NCI-H460 (cell line): Measurements from ENCODE around the gene FMN1. TPM values are rescaled to one million over a fixed set of nuclear protein-coding genes. Genes with fewer than 3 reads are reported as not detected.

Experiments
- DNase-seq: peaks from one replicate; pipeline ENCODE4 v3.0.0-alpha.2; 2016; ENCODE audit warnings: low read depth; ENCODE audit errors: extremely low read depth
- total RNA-seq: library from RNA; depleted of rRNA; stranded (reverse); fragments of >200 nt; shearing (Covaris generic); gene quantifications from 2 replicates; pipeline ENCODE4 v1.2.3, GENCODE V29; 2014

FMN1 gene
- total RNA-seq, 1 experiment from 2014 or later = 1.4 TPM

DNA sequence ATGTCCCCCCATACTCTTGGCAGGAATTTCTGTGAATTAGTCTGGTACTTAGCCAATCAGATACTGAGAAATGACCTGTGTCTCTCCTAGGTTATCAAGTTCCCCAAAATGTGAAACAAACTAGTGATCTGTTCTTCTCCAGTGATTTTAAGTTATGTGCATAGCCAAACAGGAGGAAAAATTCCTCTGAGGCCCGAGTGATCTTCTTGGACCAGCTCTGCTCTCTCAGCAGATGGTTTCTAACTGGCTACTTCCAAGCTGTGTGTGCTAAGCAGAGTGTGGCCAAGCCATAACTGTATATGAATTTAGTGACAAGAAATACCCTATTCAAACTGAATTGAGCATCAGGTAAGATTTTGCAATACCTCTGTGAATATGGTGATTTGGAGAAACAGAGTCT, 387.2 kb downstream of the FMN1 start:
- no peak for DNase-seq

DNA sequence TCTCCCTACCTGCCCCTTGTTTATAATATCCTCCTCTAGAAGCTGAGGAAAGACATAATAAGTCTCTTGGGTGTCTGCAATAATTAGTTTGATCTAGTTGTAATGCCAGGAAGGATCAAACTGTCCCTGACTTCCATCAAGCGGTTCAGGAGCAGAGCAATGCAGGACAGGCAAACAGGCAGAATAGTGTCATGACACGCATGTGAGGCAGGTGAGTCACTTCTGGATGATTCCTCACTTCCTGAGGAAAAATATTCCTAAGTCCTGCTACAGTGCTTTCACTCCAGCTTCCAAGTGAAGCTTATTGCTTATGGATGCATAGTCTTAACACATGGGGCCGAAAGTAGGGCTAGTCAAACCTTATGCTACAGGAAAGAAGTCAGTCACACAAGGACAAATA, 390.9 kb downstream of the FMN1 start:
- no peak for DNase-seq

- no peak for DNase-seq
These were observed 392.1 kb downstream of the FMN1 start for GRCh38 chr15:32802286-32802936.

DNA sequence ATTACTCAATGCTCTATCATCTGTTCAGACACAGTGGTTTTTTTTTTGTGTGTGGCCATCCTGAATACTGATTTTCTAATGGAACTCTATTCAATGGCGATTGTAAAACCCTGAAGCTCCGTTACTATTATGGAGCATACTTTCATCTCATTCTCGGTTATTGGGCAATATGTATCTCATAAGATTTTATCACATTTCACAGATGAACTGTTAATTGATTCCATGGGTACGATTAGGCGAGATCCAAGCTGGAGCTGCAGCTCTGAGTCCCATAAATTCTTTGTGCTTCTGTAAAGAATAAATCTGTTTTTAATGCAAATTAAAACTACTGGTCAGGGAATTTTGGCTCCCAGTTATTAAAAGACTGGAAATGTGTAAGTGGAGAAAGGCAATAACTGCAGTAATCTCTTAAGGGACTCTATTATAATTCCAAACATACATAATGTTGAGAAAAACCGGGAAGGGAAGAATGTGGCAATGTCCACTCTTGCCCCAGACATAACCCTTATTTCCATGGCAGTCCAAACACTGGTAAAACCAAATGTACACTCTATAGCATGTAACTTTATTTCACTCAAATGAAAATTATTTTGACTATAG, 394.5 kb downstream of the FMN1 start:
- DNase-seq = no peak

DNA sequence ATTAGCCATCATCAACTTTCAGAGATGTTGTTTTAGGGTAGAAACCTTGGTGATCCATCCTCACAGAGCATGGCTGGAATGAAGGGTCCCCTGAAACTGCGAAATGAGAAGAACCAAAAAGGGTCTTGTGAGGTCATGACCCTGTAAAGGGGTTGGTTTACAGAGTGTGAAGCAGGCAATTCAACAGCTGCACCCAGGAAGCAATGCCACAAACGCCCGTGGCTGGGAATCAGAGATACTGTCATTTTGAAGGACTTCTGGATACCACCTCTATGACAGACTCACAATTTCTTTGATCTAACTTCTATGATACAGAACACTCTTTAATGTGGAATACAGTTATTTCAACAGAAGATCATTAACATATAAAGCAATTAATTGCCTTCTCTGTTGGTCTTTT, 397.7 kb downstream of the FMN1 start:
- DNase-seq = no peak

- DNase-seq = no peak
These were observed 399.5 kb downstream of the FMN1 start for GRCh38 chr15:32794973-32795372.

DNA sequence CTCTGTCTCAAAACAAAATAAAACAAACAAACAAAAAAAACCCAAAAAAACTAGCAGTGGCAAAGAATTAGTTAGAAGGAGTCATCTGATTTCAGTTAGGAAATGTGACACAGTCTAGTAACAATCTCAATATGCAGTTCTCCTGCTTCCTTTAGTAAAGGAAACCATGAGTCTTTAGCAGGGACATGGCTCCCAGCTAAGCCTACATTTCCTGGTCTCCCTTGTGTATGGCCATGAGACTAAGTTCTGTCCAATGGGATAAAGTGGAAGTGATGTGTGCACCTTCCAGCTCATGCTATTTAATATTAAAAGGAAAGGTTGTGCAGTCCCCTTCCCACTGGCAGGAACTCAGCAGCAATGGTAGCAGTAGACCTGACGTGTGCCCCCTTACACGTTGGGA, 402.1 kb downstream of the FMN1 start:
- DNase-seq = no peak

- no peak for DNase-seq
These were observed 404.0 kb downstream of the FMN1 start for GRCh38 chr15:32790352-32790999.

DNA sequence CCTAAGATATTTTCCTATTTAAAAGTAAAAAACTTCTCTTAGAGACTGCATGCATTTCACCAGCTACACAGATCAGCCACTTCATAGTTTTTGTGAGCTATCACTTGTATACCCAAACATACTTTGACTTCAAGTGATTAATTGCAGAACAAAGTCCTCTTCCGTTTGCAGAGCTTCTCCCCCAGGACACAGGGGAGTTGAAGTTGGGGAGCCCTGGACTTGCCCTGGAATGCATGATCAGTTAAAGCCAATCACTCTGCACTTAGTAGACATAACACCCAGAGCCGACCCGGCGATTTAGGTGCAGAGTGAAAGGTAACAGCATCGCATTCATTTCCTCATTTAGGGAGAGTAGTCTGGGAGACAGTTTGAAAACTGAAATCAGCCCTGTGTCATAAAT, 406.6 kb downstream of the FMN1 start:
- DNase-seq = no peak

DNA sequence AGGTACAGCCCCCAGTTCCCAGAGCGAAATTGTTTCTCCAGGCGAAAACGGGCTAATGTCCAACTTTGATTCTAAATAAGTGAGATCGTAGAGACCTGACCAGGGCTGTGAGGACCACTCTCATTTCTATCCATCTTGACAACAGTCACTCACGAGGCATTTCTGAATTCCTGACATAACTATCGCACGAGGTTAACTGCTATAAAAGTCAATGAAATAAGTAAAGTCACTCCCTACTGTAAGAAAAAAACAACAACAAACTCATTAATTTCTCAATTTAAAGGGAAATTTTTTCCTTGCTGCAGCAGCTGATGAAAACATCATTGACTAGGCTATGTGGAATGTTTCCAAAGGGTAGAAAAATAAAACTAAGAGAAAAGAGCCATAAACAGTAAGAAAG, 407.6 kb downstream of the FMN1 start:
- no peak for DNase-seq

DNA sequence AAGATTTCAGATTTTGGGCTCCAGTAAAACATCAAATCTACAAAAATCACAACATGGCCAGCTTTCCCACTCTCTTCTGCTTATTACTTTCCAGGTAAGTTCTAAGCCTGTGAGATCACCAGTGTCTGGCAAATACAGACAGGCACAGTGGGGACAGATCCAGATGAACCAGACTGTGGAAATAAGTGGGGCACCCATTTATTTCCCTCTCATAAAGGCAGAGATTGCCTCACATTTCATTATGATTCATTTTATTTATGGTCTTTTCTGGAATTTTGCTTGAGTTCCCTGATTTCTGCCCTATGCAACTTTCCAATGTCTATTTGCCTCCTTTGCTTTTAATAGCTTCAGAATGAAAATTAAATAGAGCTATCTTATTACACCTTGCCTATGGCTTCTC, 409.9 kb downstream of the FMN1 start:
- no peak for DNase-seq

- DNase-seq = no peak
These were observed 412.7 kb downstream of the FMN1 start for GRCh38 chr15:32781781-32782180.

DNA sequence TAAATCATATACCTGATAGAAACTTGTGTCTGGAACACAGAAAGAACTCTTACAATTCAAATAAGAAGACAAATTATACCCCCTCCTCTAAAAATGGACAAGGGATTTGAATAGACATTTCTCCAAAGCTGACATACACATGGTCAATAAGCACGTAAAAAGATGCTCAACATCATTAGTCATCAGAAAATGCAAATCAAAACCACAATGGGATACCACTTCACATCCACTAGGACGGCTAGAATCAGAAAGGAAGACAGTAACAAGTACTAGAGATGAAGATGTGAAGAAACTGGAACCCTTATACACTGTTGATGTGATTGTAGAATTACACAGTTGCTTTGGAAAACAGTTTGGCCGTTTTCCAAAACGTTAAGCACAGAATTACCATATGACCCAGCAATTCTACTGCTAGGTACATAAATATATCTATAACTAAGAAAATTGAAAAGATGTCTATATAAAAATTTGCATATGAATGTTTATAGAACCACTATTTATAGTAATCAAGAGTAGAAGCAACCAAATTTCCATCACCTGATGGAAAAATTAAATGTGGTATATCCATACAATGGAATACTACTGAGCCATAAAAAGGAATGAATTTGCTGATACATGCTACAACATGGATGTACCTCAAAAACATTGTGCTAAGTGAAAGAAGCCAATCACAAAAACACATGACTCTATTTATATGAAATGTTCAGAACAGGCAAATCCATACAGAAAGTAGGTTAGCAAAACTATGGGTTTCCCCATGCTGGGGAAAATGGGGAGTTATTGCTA, 415.9 kb downstream of the FMN1 start:
- no peak for DNase-seq

DNA sequence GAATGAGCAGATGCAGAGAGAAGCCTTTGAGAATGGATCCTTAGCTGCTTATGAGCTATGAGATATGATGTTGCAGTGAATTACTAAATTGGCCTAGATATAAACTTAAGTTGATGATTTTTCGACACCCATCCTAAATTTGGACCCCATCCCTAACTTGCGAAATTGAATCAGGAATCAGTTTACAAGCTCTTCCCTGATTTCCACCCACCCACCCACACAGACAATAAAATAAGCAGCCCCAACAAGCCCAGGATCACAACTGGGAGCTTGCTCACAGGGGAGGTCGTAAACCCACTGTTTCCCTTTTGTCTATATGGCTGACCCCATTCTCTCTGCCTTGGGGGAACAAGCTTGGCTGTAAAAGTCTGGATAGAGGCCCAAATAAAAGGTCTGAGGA, 419.4 kb downstream of the FMN1 start:
- DNase-seq = no peak

GRCh38 chr15:32774022-32774421, 420.5 kb downstream of the FMN1 start:
- DNase-seq = peak; percentile 33

DNA sequence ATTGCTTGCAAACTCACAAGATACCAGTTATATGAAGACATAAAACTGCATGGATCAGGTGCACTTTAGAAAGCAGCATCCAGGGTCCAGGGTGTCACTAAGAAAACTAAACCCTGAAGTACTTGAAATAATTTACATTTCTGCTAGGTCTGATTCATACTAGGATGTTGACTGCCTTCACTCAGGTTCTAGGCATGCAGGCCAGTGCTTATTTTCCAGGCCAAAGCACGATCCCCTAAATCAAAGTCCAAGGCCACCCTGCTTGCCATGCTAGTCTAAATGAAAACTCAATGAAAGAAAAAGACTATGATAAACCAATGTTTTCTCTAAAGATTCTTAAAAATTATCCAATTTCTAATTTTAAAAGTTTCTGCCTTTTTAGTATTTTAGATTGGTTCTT, 427.3 kb downstream of the FMN1 start:
- DNase-seq = no peak

- no peak for DNase-seq
These were observed 428.4 kb downstream of the FMN1 start for GRCh38 chr15:32766101-32766500.

GRCh38 chr15:32765236-32765635, 429.3 kb downstream of the FMN1 start:
- no peak for DNase-seq

DNA sequence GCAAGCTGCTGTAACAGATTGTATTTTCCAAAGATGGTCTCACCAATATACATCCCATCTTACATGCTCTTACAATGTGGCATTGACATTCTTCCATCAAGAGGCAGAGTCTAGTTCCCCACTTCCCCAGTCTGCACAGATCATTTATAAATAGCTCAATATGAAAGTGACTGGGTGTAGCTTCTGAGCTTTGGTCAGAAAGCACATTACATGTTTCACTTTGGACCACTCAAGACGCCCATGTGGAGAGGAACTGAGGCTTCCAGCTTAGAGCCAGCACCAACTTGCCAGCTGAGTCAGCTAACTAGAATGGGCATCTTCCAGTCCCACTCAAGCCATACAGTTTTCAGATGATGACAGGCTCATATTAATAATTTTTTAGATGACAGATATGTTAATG, 431.2 kb downstream of the FMN1 start:
- DNase-seq = no peak

DNA sequence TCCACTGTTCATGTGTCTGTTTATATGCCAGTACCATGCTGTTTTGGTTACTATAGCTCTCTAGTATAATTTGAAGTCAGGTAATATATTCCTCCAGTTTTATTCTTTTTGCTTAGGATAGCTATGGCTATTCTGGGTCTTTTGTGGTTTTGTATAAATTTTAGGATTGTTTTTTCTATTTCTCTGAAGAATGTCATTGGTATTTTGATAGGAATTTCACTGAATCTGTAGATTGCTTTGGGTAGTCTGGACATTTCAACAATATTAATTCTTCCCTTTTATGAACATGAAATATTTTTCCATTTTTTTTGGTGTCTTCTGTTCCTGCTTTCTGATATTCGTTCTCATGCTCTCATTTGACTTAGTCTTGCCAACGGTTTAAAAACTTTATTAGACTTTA, 437.1 kb downstream of the FMN1 start:
- DNase-seq = no peak

GRCh38 chr15:32750979-32751378, 443.5 kb downstream of the FMN1 start:
- DNase-seq = no peak

DNA sequence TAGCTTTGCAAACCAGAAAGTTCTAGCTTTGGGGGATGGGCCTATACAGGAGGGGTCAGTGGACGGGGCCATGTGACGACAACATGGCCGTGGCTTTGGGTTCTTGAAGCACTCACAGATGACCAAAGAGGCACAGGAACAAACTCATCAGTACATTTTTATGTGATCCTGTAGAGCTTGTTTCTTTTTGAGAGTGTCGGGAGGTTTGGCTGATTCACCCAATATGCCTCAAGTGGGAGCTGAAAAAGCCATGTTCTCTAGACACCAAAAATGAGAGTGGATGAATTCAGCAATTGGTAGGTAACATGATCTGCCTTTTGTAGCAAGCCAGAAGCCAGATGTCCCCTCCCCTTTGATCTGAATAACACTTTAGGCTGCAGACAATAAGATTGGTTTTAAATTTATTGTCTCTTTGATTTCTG, 446.6 kb downstream of the FMN1 start:
- no peak for DNase-seq
